ENCODE results near the gene CHD5. TPM values are rescaled to one million over a fixed set of nuclear protein-coding genes. Genes with fewer than 3 reads are reported as not detected.

Gene CHD5
- total RNA-seq, 2 donors from 2014 or later = 1.1 to 3.2 TPM

GRCh38 chr1:6183520-6183989 lies 3.4 kb upstream of the CHD5 start:
- TF ChIP-seq CTCF (IDR thresholded peaks at IDR 0.05) = no peak
- Histone ChIP-seq H3K36me3 (peaks cover 5% of the 10 kb centered on the region), H3K27ac (no peak overlapping the region), H3K4me1 (ENCODE audit: control insufficient read depth in 1 of 2, low read depth in 2 of 2) (peaks cover 12 to 22% of the 10 kb centered on the region in 2 donors), H3K4me3 (no peak overlapping the region), H3K27me3 (replicated peaks; ENCODE audit: insufficient read depth) (no peaks in the 10 kb centered on the region), H3K9me3 (no peaks in the 10 kb centered on the region)
- no peak for ATAC-seq (ENCODE audit: insufficient number of reproducible peaks, low FRiP score, low read depth)
- DNase-seq (ENCODE audit: low spot score) = no peak

GRCh38 chr1:6181347-6181770 lies 1.2 kb upstream of the CHD5 start:
- Histone ChIP-seq H3K9me3 (no peaks in the 10 kb centered on the region), H3K36me3 (peaks cover 5% of the 10 kb centered on the region), H3K27me3 (replicated peaks; ENCODE audit: insufficient read depth) (no peaks in the 10 kb centered on the region), H3K4me3 (peak overlapping the region; percentile 57), H3K27ac (peak overlapping the region in 1 of 2 donors; percentile 17), H3K4me1 (ENCODE audit: control insufficient read depth in 1 of 2, low read depth in 2 of 2) (peaks cover 14 to 25% of the 10 kb centered on the region in 2 donors)
- DNase-seq (ENCODE audit: low spot score) = no peak
- ATAC-seq (ENCODE audit: insufficient number of reproducible peaks, low FRiP score, low read depth) = no peak
- TF ChIP-seq CTCF (IDR thresholded peaks at IDR 0.05) = no peak

- Histone ChIP-seq H3K27me3 (replicated peaks; ENCODE audit: insufficient read depth) (no peaks in the 10 kb centered on the region), H3K4me3 (peak overlapping the region; percentile 57), H3K27ac (peak overlapping the region; percentile 5 to 17), H3K4me1 (ENCODE audit: control insufficient read depth in 1 of 2, low read depth in 2 of 2) (peaks cover 14 to 25% of the 10 kb centered on the region in 2 donors), H3K36me3 (peaks cover 3% of the 10 kb centered on the region), H3K9me3 (no peaks in the 10 kb centered on the region)
- ATAC-seq (ENCODE audit: insufficient number of reproducible peaks, low FRiP score, low read depth) (no peak), DNase-seq (ENCODE audit: low spot score) (no peak)
- no peak for TF ChIP-seq CTCF (IDR thresholded peaks at IDR 0.05)
Observed at GRCh38 chr1:6180707-6181311, 688 bp upstream of the CHD5 start.

GRCh38 chr1:6179564-6180175 lies 451 bp downstream of the CHD5 start:
- H3K27me3 ChIP-seq (replicated peaks; ENCODE audit: insufficient read depth) = no peaks in the 10 kb centered on the region
- DNase-seq (ENCODE audit: low spot score) (no peak), ATAC-seq (ENCODE audit: insufficient number of reproducible peaks, low FRiP score, low read depth) (no peak)
- no peak for TF ChIP-seq CTCF (IDR thresholded peaks at IDR 0.05)
- no peaks in the 10 kb centered on the region for H3K9me3 ChIP-seq
- peak overlapping the region; percentile 65 for H3K4me3 ChIP-seq
- no peak overlapping the region for H3K27ac ChIP-seq
- peaks cover 14 to 25% of the 10 kb centered on the region in 2 donors for H3K4me1 ChIP-seq (ENCODE audit: control insufficient read depth in 1 of 2, low read depth in 2 of 2)
- H3K36me3 ChIP-seq = no peaks in the 10 kb centered on the region

- H3K9me3 ChIP-seq = no peaks in the 10 kb centered on the region
- no peaks in the 10 kb centered on the region for H3K27me3 ChIP-seq (replicated peaks; ENCODE audit: insufficient read depth)
- H3K4me1 ChIP-seq (ENCODE audit: control insufficient read depth in 1 of 2, low read depth in 2 of 2) = peaks cover 14 to 25% of the 10 kb centered on the region in 2 donors
- H3K36me3 ChIP-seq = no peaks in the 10 kb centered on the region
- peak overlapping the region; percentile 65 for H3K4me3 ChIP-seq
- no peak for TF ChIP-seq CTCF (IDR thresholded peaks at IDR 0.05)
- no peak overlapping the region for H3K27ac ChIP-seq
- ATAC-seq (ENCODE audit: insufficient number of reproducible peaks, low FRiP score, low read depth) (no peak), DNase-seq (ENCODE audit: low spot score) (no peak)
Observed at GRCh38 chr1:6178751-6179563, 1.2 kb downstream of the CHD5 start.

All from thoracic aorta (tissue), 2 donors.